ENCODE measurements around the gene HIGD1A.
"Not testable (repeated sequence)": the region's sequence is repeated elsewhere in the genome, so short reads cannot be mapped to it uniquely, and the experiment has no call there.

HIGD1A gene

DNA sequence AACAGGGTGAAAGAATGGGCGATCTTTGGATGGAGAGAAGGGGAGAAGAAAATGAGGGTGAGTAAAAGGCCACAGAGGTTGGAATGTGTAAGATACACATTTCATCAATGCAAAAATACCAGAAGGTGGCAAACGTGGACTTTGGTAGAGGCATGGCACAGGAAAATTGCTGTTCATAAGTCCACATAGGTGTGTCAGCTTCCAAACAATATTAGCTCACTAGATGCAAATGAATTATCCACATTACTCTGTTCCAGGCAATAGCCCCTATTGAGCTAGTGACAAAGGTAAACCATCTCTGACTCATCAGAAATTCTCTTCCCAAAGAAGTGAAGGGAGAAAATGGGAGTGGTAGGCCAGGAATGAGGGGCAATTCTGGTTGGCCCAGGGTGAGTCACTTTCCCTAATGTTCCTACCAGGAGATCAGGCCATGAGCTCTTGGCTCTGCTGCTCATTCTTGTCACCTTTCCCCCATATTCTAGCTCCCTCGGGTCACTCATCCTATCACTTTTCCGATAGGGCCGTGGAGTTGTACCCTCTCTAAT lies 24.9 kb upstream of the HIGD1A start:
- DNase-seq = no peak

DNA sequence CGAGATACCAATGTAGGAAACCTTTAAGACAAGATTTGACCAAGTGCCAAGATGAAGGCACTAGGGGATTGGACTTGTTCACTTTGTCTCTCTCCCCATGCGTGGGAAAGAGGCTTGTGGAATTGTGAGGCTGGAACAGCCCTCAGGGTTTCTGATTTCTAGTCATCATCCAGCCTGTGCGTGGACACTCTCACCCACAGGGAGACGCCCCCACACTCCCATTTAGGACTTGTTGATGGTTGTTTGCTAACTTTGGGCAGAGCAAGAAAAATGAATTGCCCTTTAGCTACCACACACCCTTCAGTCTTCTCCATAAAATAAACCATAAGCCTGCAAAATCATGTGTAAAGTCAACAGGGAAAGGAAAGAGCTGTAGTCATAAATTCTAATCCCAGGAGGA lies 23.4 kb upstream of the HIGD1A start:
- no peak for DNase-seq

DNA sequence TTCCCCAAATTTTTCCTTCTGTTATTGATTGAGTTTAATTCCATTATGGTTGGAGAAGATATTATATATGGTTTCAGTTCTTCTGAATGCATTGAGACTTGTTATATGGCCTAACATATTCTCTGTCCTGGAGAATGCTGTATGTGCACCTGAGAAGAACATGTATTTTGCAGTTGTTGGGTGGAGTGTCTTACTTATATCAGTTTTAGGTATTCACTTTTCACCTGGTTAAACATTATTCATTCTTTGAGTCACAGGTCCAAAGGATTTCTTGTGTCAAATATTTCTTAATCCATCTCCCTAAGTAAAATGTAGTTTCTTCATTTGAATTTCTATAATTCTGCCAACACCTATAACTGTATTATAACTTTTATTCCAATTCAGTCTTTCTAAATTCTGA lies 22.7 kb upstream of the HIGD1A start:
- no peak for DNase-seq

DNA sequence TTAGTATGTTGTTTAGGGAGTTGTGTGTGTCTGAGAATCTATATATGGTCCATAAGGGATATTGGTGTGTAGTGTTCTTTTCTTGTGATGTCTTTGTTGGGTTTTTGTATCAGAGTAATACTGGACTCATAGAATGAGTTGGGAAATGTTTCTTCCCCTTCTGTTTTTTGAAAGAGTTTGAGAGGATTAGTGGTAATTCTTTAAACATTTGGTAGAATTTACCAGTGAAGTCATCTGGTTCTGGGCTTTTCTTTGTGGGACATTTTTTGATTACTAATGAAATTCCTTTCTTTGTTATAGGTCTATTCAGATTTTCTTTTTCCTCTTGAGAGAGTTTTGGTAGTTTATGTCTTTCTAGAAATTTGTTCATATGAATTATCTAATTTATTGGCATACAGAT lies 21.9 kb upstream of the HIGD1A start:
- no peak for DNase-seq

DNA sequence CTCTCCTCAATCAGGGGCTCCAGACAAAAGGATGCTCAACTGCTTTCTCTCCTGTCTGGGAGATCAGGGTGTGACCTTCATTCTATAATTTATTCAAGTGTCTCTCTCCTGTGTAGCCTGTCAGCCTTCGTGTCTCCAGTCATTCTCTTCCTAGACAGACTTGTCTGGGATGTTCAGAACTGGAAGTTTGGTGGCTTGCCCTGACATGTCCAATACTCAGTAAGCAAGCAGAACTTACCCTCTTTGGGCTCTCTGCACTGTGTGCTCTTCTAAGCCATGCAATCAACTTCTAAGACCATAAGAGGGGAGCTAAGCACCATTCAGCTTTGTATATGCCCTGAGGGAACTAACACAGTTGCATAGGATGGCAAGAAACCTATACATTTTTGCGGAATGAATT lies 19.1 kb upstream of the HIGD1A start:
- no peak for DNase-seq

DNA sequence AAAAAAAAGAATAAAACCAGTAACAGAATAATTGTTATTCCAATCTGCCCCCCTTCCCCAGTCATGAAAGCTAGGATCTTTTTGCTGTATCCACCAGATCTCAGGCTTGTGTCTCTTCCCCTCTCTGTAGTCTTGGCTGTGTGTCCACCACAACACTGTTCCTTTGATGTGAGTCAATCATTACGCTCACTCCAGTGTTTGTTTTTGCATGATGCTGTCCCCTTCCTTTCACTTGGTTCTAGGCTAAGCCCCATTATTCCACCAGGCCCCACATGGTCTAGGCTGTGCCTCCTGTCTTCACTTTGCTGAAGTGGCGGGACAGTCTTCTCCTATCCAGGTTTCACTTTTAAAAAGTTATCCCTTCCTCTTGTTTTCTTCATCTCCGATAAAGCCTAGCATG lies 18.5 kb upstream of the HIGD1A start:
- DNase-seq = no peak

DNA sequence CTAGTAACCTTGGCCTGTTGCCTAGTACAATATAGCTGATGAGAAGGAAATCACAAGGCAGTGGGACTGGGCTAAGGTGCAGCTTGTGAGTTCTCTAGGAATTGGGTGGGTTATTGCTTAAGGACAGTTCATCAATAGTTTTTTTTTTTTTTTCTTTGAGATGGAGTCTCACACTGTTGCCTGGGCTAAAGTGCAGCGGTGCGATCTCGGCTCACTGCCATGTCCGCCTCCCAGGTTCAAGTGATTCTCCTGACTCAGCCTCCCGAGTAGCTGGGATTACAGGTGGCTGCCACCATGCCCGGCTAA lies 16.4 kb upstream of the HIGD1A start:
- no peak for DNase-seq

DNA sequence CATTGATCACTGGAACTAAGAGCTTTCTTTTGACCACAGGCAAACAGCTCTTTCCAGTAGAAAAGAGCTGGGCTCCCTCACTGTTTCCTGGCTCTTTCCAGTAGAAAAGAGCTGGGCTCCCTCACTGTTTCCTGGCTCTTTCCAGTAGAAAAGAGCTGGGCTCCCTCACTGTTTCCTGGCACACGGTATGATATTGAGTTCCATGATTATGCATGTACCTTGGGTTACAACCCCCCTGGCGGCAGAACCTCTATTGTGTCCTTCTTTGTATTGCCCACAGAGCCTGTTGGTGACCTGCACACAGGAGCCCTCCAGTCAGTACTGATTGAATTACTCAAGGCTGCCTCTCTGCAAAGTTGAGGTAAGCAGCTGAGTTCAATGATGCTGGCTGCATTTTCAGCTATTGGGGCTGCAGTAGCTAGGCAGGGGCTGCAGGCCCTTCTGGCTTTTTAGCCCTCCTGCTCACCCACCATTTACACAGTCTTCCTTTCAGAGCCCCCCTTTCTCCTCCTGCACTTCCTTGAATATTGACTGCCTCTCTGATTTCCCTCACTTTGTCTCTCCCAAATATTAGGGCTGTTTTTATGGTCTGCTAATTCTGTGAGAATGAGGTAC lies 15.2 kb upstream of the HIGD1A start:
- DNase-seq = no peak

DNA sequence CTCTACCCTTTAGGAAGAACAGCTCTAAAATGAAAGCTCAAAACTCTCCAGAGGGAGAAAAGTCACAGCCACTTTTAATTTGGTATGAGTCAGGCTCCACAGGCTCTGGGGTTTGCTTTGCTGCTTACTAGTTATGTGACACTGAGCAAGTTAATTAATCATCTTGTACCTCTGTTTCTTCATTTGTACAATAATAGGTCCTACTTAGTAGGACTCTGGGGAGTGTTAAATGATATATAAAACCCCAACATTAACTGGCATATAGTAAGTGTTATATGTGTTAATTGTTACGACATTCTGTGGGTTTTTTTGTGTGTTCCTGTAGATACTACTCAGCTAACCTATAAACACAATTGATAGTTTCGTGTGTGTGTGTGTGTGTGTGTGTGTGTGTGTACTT lies 11.5 kb upstream of the HIGD1A start:
- DNase-seq = no peak

DNA sequence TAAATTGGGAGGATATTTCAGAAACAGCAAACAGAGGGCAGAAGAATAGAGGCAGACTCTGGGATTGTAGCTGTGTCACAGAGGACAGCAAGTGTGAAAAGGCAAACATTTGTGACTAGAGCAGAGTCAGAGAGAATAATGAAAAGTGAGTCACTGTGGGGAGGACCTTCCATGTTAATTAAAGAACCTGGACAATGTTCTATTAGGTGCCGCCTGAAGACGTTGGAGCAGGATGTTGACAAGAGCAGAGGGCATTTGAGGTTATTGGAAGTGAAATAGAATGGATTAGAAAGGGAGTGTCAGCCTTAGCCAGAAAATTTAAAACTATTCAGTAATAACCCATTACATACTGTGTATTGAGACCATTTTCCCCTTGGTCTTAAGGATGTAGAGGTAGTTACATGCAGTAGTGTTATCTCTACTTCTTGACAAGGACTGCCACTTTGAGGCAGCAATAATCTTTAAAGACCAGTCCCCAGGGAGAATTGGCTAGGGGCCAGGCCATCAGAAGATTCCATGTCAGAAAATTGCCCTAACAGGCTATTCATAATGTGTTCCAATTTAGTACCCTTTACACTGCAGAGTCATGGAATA lies 10.7 kb upstream of the HIGD1A start:
- no peak for DNase-seq

DNA sequence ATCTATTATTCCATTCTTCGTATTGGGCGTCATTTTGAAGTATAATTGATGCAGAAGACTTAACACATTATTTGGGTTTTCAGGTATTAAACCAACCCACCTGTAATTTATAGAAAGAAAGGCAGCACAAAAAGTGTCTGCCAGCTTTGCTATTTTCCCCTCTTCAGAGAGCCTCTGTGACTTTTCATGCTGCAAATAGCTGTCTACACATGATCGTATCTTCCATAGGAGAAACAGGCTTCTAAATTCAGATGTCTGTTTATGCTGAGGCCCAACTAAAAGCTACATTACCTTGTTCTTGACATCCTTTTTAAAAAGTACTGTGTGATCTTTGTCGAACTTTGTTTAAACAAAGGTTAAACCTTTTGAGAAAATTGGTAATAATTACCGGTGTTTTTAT lies 10.0 kb upstream of the HIGD1A start:
- DNase-seq = no peak

DNA sequence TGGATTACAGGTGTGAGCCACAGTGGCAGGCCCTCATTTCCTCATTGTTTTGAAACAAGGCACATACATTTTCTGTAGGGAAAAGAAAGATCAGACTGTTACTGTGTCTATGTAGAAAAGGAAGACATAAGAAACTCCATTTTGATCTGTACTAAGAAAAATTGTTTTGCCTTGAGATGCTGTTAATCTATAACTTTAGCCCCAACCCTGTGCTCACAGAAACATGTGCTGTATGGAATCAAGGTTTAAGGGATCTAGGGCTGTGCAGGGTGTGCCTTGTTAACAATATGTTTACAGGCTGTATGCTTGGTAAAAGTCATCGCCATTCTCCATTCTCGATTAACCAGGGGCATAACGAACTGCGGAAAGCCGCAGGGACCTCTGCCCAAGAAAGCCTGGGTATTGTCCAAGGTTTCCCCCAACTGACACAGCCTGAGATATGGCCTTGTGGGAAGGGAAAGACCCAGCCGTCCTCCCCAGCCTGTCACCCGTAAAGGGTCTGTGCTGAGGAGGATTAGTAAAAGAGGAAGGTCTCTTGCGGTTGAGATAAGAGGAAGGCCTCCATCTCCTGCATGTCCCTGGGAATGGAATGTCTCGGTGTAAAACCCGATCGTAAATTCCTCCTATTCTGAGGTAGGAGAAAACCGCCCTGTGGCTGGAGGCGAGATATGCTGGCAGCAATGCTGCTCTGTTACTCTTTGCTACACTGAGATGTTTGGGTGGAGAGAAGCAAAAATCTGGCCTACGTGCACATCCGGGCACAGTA lies 7.0 kb upstream of the HIGD1A start:
- not testable (repeated sequence) for DNase-seq

DNA sequence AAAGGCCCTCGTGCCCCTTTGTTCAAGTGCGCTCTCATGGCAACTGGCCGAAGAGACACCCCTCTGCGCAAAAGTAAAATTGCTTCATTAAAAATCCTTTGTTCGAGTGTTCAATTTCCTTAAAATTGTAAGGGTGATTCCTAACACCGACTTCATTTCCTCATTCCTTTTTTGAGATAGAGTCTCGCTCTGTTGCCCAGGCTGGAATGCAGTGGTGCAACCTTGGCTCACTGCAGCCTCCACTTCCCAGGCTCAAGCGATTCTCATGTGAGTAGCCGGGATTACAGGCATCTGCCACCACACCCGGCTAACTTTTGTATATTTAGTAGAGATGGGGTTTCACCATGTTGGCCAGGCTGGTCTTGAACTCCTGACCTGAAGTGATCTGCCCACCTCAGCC lies 6.4 kb upstream of the HIGD1A start:
- DNase-seq = not testable (repeated sequence)

DNA sequence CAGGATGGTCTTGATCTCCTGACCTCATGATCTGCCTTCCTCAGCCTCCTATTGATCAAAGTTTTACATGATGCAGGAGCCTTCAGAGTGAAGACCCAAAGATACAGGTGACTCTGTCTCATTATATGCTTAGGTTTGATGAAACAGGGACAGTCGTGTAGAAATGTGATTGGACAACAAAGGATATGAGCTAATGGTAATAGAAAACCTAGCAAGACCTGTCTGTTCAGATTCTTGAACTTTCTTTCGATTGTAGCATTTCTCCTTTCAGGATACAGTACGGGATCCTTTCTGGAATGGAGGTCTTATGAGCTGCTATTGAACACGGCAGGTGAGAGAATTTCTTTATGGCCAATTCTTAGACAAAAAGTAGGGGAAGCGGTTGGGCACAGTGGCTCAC lies 4.9 kb upstream of the HIGD1A start, which contains the start of gene ACKR2:
TSS of gene ACKR2 (plus strand) at position 244 of the 400 bp plus-strand sequence. CDS start 55,058 bp downstream, outside the sequence.
- DNase-seq = no peak

DNA sequence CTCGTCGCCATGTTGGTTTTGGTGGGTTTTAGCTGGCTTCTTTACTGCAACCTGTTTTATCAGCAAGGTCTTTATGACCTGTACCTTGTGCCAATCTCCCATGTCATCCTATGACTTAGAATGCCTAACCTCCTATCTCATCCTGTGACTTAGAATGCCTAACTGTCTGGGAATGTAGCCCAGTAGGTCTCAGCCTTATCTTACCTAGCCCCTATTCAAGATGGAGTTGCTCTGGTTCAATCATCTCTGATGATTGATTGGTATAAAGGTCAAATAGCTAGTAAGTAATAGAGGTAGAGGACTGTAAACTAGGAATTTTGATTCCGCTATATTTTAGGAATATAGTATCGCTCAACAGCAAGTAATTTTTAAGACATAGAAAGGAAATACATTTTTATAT lies 3.6 kb upstream of the HIGD1A start:
- DNase-seq = no peak

DNA sequence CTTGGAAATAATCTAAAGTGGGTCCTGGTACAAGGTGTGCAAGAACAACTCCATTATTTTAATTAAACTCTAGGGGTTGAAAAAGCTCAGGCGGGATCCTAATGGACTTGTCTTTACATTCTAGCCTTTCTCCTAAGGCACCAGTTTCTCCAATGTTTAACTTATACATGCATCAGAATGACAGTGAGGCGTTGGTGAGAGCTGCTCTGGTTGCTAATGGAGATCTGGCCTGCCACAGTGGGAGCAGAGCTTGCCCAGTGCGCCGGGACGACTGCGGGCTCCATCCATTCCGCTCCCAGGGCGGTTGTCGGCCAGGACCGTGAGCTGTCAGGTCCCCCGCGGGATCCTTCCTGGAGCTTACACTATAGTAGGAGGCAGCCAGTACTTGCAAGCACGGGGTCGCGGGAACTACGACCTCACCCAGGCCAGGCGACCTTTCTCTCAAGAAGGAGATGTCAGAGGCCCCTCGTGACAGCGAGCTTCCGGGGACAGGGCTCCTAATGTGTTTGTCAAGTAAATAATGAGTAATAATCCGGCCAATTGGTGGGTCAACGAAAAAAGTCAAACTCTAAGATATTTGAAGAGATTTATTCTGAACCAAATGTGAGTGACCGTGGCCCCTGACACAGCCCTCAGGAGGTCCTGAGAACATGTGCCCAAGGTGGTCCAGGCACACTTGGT lies 991 bp upstream of the HIGD1A start:
- DNase-seq = no peak

DNA sequence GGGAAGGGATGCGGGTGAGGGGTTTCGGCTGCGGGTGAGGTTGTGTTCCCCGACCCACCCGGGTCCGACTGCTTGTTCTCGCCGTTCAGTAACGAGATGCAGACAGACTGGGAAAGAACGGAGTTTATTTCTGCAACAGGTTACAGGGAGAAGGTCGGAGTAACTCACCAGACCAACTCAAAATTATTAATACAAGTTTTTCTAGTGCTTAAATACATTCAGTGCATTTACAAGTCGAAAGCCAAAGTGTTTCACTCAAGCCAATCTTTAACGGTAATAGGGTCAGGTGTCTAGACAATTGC lies 492 bp upstream of the HIGD1A start:
- no peak for DNase-seq

DNA sequence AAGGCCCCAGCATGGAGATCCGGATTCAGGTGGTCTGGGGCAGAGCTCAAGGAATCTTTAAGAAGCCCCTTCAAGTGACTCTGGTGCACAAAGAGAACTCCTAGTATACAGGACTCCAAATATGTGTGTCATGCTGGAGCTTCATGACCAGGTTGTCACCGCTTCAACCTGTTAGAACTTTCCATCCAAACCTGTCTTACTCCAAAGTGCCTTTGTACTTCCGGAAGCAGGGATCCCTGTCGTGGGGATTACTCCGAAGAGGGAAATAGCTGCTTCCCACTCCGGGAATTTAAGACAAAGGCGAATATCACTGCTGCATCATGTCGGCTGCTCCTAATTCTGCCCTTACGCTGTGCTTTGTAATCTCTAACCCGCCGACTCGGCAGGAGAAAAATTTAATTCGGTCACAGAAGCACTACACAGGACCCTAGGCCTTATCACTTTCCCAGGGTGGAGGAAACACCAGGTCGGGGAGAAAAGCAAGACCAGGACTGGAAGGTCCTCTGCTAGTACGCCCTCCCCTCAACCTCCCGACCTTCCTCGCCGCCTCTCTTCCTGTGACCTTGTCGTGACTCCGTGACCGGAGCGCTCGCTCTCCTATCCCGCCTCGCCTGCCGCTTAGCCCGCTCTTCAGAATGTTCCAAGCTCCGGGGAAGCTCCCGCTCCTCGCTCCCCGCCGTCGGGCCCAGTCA lies 730 bp downstream of the HIGD1A start:
- peak; percentile 14 for DNase-seq

DNA sequence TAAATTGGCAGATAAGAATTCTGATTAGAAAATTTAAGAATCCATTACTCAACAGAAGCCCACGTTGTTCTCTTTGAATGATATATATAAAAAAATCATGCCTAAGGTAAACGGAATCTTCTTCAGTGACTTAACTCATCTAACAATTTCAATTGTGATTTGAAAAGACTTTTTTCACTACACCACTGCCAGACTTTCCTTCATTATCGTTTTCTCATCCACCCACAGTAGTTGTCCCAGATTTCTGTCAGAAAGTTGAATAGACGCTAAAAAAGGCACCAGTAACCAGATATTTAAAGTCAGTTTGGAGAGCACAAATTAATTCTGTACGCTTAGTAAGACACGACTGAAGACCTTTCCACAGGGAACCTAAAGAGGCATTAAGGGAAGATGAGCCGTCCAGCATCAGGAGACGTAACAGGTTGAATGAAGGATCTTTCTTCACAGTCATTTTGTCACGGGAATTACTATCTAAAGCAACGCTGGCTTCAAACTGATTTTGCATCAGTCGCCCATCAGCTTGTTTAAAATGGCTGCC lies 1.3 kb downstream of the HIGD1A start:
- no peak for DNase-seq

DNA sequence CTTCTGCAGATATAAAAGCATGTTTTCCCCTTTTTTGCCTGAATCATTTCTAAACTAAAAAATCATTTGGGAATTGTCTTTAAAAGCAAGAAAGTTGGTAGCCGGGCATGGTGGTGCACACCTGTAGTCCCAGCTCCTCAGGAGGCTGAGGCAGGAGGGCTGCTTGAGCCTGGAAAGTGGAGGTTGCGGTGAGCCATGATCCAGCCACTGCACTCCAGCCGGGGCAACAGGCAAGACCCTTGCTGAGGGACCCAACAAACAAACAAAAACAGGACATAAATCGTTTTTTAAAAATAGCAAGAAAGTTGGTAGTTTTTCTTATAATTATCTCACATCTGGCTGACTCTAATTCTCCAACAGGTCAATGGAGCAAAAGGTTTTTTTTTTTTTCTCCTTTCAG lies 2.5 kb downstream of the HIGD1A start:
- no peak for DNase-seq

DNA sequence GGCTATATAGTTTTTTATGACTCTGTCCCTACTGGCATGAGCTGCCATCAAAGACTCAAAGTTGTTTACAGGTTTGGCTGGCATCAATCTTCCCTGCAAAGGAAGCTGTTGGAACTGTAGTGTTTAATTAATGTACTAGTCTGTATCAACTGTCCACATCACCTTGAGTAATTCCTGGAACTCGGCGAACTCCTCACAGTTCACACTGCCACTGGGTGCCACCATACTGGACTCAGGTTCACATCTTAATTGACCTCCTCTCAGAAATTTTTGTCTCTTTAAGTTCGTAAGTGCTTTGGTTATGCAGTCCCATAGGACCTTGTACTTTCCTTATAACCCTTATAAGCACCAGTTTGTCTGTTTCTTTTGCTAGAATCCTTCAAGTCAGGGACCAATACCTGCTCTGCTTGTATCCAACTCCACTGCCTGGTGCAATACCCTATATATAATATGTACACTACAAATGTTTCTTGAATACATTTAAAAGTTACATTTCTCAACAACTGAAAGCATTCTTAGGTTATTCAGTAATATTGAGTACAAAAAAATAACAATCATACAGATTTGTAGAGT lies 3.2 kb downstream of the HIGD1A start:
- no peak for DNase-seq

DNA sequence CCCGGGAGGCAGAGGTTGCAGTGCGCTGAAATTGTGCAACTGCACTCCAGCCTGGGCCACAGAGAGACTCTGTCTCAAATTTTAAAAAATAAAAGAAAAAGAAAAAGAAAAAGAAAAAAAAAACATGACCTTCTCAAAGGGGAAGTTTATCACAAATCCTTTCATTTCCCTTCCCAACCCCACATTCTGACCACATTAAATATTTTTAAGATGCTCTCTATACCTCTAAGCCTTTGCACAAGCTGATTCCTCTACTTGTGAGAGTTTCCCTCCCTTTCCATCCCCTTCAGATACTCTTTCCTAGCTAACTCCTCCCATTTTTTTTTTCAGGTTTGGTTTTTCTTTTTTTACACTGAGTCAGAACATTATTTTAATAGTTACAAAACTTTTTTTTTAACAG lies 4.0 kb downstream of the HIGD1A start:
- no peak for DNase-seq

Data from fibroblast of skin of scalp (primary cell).